Stimulated activated CD4-positive, alpha-beta T cell treated with anti-CD3 and anti-CD28 coated beads, TNF-alpha, amount 100 ng/mL, for 48 hours (primary cell): ENCODE results near the gene USP4.
A peak's percentile ranks its signal among the peaks of the same experiment; 100 is the strongest.

Experiments used
- DNase-seq, 3 donors: peaks; one replicate each; pipeline ENCODE4 v3.0.0-alpha.2; 2020; ENCODE audit warnings: low read depth in 3 of 3

Gene USP4

GRCh38 chr3:49296781-49297411 lies 43.0 kb downstream of the USP4 start:
- no peak for DNase-seq

GRCh38 chr3:49295489-49296058 lies 44.3 kb downstream of the USP4 start:
- DNase-seq, result peak in 1 of 3 donors; percentile 9

DNA sequence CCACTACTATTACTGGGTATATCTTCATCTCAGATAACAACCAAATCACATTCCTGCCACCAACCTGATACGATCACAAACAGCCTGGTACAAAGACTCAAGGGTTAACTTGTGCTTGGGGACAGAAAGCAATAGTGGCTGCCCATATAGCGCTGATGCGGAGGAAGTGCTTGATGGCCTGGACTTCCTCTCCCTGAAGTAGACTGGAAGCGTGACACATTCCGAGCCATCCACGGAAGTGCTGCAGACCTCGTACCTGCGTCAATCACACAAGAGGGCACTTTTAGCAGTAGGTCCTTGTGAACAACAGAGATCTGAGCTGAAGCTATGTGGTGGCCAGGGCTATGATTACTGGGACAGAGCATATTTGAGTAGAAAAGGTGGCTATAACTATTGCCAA lies 45.5 kb downstream of the USP4 start:
- no peak for DNase-seq

DNA sequence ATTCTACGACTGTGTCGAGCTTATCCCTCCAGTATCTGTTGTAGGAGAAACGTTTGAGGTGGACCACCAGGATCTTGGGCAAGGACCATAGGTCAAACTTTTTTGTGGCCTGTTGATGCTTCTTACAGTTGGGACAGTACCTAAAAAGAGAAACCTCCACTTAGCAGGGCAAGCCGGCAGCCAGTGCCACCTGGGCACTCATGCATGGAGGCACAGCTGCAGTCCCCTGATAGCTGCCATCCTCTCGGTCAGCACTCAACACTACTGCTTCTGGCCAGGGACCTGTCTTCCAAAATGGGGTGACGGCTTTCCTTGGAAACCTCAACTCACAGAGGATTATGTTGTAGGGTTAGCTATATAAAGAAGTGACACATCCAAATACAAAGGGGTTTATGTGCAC lies 55.9 kb downstream of the USP4 start:
- DNase-seq, result no peak

GRCh38 chr3:49279376-49279775 lies 60.5 kb downstream of the USP4 start:
- no peak for DNase-seq

- DNase-seq, result no peak
Measured at GRCh38 chr3:49278548-49278947, 61.3 kb downstream of the USP4 start.

DNA sequence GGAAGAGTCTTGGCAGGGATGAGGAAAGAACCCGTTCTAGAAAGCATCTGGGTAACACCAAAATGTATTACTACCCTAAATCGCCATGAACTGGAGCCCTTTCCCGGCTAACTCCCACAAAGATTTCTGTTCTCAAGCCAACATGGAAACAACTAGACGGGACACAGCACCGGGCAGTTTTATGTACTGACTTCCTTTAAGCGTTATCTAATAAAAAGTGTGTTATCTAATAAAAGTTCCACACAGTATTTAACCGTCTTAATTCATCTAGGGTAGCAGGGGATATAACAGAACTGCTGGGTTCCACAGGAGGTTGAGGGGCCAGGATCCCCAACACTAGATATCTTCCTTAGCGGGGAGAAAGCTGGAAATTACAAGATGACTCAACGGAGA lies 62.5 kb downstream of the USP4 start:
- no peak for DNase-seq

DNA sequence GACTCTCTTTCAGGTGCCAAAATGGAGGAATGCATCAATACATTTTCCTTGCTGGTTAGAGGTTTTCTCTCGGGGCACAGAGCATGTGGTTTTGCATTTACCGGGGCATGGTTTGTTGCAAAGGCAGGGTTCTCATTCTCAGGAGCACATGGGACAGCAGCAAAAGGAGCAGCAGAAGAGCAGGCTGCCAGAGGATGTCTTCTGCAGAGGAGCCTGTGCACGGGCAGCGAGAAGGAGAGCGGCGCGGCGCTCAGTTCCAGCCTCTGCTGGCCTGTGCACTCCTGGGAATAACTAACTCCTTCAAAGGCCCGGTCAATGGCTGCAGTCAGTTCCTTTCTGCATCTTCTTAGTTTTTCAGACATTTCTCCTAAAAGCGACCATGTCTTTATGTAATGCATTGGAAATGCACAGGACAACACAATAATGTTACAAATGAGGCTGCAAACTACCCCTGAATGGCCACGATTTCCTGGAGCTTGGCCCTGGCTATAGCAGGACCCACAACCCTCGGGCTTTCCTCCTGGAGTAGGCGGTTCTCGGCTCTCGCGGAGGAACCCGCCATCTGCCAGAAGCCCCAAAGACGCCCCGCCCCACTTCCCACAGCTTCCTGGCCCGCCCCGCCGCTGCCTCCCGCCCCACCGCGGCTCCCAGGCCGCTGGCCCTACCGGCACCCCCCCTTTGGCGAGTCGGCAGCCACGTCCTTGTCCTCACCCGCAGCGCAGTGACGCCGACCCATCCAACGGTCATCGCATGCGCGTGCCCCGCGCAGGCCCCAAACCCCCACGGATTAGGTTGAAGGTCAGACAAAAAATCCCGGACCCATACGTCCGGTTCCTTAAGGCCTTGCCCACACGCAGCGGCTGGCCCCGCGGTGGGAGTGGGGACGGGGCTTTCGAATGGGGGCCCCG lies 63.1 kb downstream of the USP4 start, which contains the start of gene C3orf62:
Gene C3orf62, minus strand, starts transcription at position 758 of the 908 bp plus-strand sequence. Its CDS starts 360 bp downstream, at position 398.
- DNase-seq, result peak; percentile 60 to 82 (median 65)

GRCh38 chr3:49273825-49274532 lies 65.9 kb downstream of the USP4 start:
- DNase-seq, result no peak

DNA sequence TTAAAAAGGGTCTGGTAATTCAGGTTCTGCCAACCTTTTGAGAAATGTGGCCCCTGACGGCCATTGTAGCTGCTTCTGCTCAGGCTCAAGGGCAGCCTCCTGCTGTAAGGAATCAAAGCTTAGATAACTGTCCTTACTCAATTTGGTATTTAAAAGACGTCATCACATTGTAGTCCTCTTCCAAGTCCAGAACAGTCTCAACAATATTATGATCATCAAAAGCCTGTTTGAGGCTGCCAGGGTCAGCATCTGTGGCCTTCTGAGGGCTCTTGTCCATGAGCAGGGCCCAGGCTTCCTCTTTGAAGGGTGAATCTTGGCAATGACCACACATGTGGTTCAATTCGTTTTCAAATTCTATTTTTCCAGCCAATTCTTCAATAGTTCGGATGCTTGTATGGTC lies 68.8 kb downstream of the USP4 start:
- DNase-seq, result no peak

DNA sequence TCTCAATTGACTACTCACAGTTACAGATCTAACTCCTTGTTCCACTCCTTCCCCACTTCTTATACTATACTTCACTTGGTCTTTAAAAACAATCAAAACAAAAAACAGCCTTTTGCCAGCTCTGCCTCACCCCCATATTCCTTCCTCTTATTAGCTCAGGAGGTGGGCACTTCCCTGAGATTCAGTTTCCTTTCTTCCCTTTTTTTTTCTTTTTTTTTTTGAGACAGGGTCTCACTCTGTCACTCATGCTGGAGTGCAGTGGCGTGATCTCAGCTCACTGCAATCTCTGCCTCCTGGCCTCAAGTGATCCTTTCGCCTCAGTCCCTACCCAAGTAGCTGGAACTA lies 69.7 kb downstream of the USP4 start:
- DNase-seq, result no peak

DNA sequence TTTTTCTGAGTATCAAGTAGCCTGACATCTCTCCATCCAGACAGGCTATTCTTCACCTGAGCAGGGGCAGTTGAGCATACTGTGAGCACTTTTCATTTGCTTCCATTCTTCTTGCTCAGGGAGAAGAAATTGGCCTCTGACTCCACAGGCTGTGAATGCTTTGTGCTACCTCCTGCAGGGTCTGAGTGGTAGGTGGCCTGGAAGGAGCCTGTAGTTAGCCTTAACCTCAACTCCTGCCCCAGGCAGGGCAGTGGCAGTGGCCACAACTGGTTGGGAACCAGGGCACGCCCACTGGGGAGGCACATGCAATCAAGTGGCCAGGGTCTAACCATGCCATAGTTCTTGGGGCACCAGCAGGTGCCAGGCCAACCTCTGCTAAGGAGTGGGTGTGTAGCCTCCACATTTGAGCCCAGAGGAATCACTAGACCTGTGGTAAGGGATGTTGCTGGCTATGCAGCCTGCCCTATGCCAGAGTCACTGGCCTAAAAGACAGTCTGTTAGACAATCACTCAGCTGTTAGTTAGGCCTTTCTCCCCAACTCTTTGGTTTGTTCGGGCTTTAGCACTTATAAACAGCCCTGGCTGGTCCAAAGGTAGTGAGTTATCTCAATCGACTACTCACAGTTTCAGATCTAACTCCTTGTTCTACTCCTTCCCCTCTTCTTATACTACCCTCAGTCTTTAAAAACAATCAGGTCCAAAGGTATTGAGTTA lies 70.3 kb downstream of the USP4 start:
- no peak for DNase-seq

DNA sequence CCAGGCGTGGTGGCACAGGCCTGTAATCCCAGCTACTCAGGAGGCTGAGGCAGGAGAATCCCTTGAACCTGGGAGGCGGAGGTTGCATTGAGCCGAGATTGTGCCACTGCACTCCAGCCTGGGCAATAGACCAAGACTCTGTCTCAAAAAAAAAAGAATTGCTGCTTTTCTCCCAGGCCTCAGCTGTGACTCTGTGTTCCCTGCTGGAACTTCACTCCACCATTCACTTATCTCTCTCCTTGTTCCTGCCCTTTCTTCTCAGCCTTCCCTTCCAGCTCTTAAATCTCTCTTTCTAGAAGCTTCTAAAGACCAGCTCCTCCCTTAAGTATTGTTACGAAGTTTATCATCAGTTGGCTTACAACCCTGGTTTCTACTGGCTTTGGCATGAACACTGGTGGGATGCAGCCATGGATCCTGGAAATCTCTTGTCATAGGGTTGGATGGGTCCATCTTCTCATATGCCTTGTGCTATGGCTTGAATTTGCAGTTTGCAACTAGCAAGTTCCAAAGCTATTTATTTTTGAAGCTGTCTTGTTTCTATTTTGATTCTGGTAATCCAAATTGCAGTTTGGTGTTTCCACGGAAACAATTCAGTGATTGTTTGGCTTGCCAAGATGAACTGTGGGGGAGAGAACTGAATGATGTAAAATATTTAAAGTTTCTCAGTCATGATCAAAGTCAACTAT lies 73.3 kb downstream of the USP4 start:
- no peak for DNase-seq

DNA sequence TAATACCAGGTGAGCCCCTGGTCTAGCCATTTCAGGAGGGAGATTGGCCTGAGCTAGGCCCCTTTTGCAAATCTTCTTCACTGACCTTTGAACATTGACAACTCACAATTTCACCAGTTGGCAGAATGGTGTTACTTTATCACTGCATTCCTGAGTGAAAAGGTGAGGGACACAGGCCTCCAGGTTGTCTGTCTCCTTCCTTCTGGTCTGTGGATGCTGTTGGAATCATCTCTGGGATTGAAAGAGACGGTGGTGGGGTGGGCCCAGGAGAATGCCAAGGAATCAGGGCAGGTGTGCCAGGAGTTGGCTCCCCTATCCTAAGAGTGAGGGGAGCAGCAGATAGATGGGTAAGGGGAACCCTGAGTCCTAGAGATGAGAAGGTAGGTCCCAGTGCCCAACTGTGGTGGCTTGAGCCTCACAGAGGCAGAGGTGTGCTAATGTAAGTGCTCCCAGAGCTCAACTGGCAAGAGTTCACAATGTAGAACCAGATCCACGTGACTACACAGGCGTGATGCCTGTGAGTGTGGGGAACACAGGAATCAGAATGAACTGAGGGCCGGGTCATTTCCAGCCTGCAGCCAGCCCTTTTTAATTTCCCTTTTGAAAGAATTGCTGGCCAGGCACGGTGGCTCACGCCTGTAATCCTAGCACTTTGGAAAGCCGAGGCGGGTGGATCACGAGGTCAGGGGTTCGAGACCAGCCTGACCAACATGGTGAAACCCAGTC lies 74.0 kb downstream of the USP4 start:
- DNase-seq, result no peak

DNA sequence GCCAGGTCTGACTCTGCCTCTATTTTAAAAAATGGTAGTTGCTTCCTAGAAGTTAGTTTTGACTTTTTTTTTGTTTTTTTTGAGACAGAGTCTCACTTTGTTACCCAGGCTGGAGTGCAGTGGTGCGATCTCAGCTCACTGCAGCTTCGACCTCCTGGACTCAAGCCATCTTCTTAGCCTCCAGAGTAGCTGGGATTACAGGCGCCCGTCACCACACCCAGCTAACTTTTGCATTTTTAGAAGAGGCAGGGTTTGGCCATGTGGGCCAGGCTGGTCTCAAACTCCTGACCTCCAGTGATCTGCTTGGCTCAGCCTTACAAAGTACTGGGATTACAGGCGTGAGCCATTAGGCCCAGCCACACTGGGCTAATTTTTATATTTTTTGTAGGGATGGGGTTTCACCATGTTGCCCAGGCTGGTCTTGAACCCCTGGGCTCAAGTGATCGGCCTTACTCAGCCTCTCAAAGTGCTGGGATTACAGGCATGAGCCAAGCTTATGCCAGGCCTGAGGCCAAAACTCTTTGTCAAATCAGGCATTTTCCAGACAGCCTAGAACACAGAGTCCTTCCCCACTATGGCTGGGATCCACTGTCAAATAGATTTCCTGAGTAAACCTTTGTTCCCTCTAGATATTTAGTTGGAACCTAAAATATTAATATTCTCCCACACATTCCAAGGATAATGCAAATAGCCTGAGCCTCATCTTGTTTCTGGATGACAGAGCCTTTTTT lies 76.5 kb downstream of the USP4 start:
- no peak for DNase-seq

DNA sequence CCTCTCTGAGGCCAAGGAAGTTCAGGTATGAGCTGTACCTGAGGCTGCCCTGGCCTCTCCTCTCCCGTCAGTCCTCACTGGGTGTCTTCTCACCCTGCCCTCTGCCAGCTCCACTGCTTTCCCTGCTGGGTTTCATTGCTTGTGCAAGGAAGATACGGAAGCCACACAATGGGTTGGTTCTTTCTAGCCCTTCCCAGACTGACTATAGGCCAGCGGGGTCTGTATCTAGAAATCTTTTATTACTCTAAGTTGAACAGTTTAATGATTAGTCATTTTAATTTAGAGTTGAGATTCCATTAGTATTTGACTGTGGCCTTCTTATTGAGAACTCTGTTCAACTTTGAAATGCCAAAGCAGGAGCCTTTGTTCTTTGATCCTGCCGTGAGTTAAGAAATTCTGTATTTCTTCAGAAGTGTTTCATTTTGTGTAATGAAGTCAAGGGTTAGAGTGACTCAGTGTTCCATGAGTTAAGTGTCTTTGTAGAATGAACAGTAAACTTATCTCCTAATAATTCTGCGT lies 79.0 kb downstream of the USP4 start:
- no peak for DNase-seq

- DNase-seq, result no peak
Measured at GRCh38 chr3:49257187-49257586, 82.7 kb downstream of the USP4 start.

- DNase-seq, result no peak
Measured at GRCh38 chr3:49255718-49256511, 83.9 kb downstream of the USP4 start.

DNA sequence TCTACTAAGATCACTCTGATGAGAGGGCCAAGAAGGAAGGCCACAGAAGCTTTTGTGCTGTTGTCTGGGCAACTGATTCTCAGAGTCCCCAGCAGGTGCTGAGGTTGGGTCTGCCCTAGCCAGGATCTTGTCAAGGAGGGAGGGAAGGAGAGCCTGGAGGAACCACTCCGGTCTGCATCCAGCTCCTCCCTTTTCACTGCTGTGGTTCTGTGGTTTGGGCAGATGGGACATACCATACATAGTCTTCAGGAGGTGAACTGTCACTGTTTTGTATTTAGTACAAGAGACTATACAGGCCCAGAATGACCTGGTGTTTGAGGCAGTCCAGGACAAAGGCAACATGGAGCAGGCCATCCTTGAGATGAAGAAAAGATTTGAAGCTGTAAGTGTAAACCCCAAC lies 84.7 kb downstream of the USP4 start:
- no peak for DNase-seq
